HepG2 (cell line): ENCODE results near the gene OPA3. TPM values are rescaled to one million over a fixed set of nuclear protein-coding genes. Genes with fewer than 3 reads are reported as not detected.

Experiments used
- DNMT3B ChIP-seq: conservative IDR thresholded peaks from 2 replicates; pipeline ENCODE4 v1.6.1; 2016; ENCODE audit warnings: missing biosample characterization, control low read depth
- GABPA ChIP-seq, 2 experiments: IDR thresholded peaks; 2 replicates each; pipeline ENCODE4 v1.6.1; 2011 to 2016; ENCODE audit warnings: low read depth in 2 of 2, low read length in 1 of 2, missing biosample characterization in 1 of 2, missing genetic modification characterization in 1 of 2
- MATR3 ChIP-seq: sonication (generic); formaldehyde crosslinking; IDR thresholded peaks from 2 replicates; pipeline ENCODE4 v1.4.0; 2020; ENCODE audit warnings: missing genetic modification reagents
- MBNL3 ChIP-seq: fragments of 250-450 bp; sonication (Bioruptor Pico); conservative IDR thresholded peaks from 2 replicates; pipeline ENCODE4 v1.8.0; 2022; ENCODE audit warnings: mild to moderate bottlenecking, inconsistent platforms
- REPIN1 ChIP-seq: sonication (generic); formaldehyde crosslinking; IDR thresholded peaks from 2 replicates; pipeline ENCODE4 v1.8.0; 2022; ENCODE audit warnings: missing genetic modification reagents, low read depth, mild to moderate bottlenecking, borderline replicate concordance
- SMAD3 ChIP-seq: sonication (generic); formaldehyde crosslinking; IDR thresholded peaks from 2 replicates; pipeline ENCODE4 v1.4.0; 2020; ENCODE audit warnings: missing genetic modification reagents
- XBP1 ChIP-seq: sonication (generic); formaldehyde crosslinking; IDR thresholded peaks from 2 replicates; pipeline ENCODE4 v1.5.0; 2020; ENCODE audit warnings: missing genetic modification reagents
- ZBTB21 ChIP-seq: sonication (generic); formaldehyde crosslinking; IDR thresholded peaks from 2 replicates; pipeline ENCODE4 v1.4.0; 2020; ENCODE audit warnings: missing genetic modification reagents
- ZBTB7B ChIP-seq: sonication (generic); formaldehyde crosslinking; IDR thresholded peaks from 2 replicates; pipeline ENCODE4 v1.4.0; 2020; ENCODE audit warnings: missing genetic modification reagents
- ZNF777 ChIP-seq: sonication (generic); formaldehyde crosslinking; IDR thresholded peaks from 2 replicates; pipeline ENCODE4 v1.4.0; 2020; ENCODE audit warnings: missing genetic modification reagents
- polyA plus RNA-seq, 8 experiments: library from polyadenylated mRNA; depleted of rRNA in 3 of 8; stranded (reverse) in 7 of 8; unstranded in 1 of 8; fragments of >200 nt; fragmentation: Illumina TruSeq in 4 of 8; extraction: Trizol in 4 of 8; gene quantifications; 2 replicates each; pipeline versions ENCODE4 v1.2.1 to v1.2.3, GENCODE V29; 2011 to 2016; ENCODE audit warnings: low read depth in 4 of 8, missing spikeins in 1 of 8, mixed read lengths in 1 of 8; ENCODE audit not compliant: insufficient read depth in 1 of 8
- total RNA-seq, 5 experiments: library from RNA; depleted of rRNA; stranded (reverse); fragments of >200 nt; fragmentation: Illumina TruSeq; extraction: Trizol; gene quantifications; 2 replicates each; pipeline ENCODE4 v1.2.3, GENCODE V29; 2016; ENCODE audit warnings: low read depth in 1 of 5
- TF ChIP-seq, protein P1 (sequence below): sonication (generic); formaldehyde crosslinking; IDR thresholded peaks from 2 replicates; pipeline ENCODE4 v1.5.0; 2020; ENCODE audit warnings: mild to moderate bottlenecking, missing genetic modification reagents
- TF ChIP-seq, protein P2 (sequence below): sonication (generic); formaldehyde crosslinking; conservative IDR thresholded peaks from 2 replicates; pipeline ENCODE4 v1.4.0; 2020; ENCODE audit warnings: missing genetic modification reagents
- TF ChIP-seq, protein P3 (sequence below): sonication (generic); formaldehyde crosslinking; IDR thresholded peaks from 2 replicates; pipeline ENCODE4; 2020; ENCODE audit warnings: missing genetic modification reagents, mild to moderate bottlenecking, borderline replicate concordance
- TF ChIP-seq, protein P4 (sequence below): sonication (generic); formaldehyde crosslinking; IDR thresholded peaks from 2 replicates; pipeline ENCODE4 v1.4.0; 2020; ENCODE audit warnings: missing genetic modification reagents
- TF ChIP-seq, protein P5 (sequence below): sonication (generic); formaldehyde crosslinking; IDR thresholded peaks from 2 replicates; pipeline ENCODE4 v1.4.0; 2020; ENCODE audit warnings: missing genetic modification reagents, low read depth, mild to moderate bottlenecking, borderline replicate concordance

Gene OPA3
- total and polyA plus RNA-seq, 2 of the 13 experiments (the other 11 are each of a cell fraction or from before 2014, with no cell fraction given), result 8.3 to 17.7 TPM

DNA sequence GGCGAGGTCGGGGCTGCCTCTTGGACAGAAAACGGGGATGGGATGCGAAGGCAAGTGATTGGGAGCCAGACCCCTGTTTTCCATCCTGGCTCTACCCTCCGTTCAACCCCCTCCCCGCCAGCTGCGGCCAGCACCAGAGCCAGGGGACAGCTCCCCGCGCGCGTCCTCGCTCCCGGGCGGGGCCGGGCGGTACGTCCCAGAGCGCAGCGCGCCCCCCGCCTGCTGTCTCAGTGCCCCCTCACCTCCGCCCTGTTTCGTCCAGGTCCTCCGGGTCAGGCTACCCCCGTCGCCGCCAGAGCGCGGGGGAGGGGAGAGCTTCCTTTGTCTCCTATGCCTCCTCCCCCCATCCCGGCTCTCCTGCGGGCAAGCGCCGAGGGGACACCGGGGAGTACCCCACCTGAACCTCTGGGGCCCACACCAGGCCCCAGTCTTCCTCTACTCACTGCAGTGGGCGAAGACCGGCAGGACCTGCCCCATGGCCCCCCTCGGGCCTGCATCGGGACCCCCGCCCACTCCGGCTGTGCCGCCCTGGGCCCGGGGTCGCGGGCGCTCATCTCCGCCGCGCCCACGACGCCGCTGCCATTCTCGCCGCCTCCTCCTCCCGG is 88.2 kb downstream of the OPA3 start (continued):
- TF ChIP-seq SMAD3 (CRISPR knock-in tag) (0 out of 2 replicates have a peak, but pooled peaks have one; percentile 33), ZNF777 (CRISPR knock-in tag) (0 out of 2 replicates have a peak, but pooled peaks have one; percentile 24), ZBTB7B (CRISPR knock-in tag) (peak; percentile 33; the same call in 1 of the 2 replicates), ZBTB21 (CRISPR knock-in tag) (no peak), REPIN1 (CRISPR knock-in tag) (peak; percentile 25; the same call in 1 of the 2 replicates), XBP1 (no peak), MATR3 (CRISPR knock-in tag) (no peak), GABPA (IDR thresholded peaks at IDR 0.05; ENCODE audit: low read depth, low read length) (no peak), GABPA (CRISPR knock-in tag; IDR thresholded peaks at IDR 0.05; ENCODE audit: low read depth) (no peak), MBNL3 (CRISPR knock-in tag) (no peak), DNMT3B (CRISPR knock-in tag) (peak; percentile 66; the same call in 1 of the 2 replicates)
- TF ChIP-seq, protein P1, sequence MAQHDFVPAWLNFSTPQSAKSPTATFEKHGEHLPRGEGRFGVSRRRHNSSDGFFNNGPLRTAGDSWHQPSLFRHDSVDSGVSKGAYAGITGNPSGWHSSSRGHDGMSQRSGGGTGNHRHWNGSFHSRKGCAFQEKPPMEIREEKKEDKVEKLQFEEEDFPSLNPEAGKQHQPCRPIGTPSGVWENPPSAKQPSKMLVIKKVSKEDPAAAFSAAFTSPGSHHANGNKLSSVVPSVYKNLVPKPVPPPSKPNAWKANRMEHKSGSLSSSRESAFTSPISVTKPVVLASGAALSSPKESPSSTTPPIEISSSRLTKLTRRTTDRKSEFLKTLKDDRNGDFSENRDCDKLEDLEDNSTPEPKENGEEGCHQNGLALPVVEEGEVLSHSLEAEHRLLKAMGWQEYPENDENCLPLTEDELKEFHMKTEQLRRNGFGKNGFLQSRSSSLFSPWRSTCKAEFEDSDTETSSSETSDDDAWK (CRISPR knock-in tag), result no peak
- TF ChIP-seq, protein P2, sequence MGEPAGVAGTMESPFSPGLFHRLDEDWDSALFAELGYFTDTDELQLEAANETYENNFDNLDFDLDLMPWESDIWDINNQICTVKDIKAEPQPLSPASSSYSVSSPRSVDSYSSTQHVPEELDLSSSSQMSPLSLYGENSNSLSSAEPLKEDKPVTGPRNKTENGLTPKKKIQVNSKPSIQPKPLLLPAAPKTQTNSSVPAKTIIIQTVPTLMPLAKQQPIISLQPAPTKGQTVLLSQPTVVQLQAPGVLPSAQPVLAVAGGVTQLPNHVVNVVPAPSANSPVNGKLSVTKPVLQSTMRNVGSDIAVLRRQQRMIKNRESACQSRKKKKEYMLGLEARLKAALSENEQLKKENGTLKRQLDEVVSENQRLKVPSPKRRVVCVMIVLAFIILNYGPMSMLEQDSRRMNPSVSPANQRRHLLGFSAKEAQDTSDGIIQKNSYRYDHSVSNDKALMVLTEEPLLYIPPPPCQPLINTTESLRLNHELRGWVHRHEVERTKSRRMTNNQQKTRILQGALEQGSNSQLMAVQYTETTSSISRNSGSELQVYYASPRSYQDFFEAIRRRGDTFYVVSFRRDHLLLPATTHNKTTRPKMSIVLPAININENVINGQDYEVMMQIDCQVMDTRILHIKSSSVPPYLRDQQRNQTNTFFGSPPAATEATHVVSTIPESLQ (CRISPR knock-in tag), result 0 out of 2 replicates have a peak, but pooled peaks have one; percentile 74
- TF ChIP-seq, protein P3, sequence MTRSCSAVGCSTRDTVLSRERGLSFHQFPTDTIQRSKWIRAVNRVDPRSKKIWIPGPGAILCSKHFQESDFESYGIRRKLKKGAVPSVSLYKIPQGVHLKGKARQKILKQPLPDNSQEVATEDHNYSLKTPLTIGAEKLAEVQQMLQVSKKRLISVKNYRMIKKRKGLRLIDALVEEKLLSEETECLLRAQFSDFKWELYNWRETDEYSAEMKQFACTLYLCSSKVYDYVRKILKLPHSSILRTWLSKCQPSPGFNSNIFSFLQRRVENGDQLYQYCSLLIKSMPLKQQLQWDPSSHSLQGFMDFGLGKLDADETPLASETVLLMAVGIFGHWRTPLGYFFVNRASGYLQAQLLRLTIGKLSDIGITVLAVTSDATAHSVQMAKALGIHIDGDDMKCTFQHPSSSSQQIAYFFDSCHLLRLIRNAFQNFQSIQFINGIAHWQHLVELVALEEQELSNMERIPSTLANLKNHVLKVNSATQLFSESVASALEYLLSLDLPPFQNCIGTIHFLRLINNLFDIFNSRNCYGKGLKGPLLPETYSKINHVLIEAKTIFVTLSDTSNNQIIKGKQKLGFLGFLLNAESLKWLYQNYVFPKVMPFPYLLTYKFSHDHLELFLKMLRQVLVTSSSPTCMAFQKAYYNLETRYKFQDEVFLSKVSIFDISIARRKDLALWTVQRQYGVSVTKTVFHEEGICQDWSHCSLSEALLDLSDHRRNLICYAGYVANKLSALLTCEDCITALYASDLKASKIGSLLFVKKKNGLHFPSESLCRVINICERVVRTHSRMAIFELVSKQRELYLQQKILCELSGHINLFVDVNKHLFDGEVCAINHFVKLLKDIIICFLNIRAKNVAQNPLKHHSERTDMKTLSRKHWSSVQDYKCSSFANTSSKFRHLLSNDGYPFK (CRISPR knock-in tag), result peak; percentile 46; the same call in 1 of the 2 replicates
- TF ChIP-seq, protein P4, sequence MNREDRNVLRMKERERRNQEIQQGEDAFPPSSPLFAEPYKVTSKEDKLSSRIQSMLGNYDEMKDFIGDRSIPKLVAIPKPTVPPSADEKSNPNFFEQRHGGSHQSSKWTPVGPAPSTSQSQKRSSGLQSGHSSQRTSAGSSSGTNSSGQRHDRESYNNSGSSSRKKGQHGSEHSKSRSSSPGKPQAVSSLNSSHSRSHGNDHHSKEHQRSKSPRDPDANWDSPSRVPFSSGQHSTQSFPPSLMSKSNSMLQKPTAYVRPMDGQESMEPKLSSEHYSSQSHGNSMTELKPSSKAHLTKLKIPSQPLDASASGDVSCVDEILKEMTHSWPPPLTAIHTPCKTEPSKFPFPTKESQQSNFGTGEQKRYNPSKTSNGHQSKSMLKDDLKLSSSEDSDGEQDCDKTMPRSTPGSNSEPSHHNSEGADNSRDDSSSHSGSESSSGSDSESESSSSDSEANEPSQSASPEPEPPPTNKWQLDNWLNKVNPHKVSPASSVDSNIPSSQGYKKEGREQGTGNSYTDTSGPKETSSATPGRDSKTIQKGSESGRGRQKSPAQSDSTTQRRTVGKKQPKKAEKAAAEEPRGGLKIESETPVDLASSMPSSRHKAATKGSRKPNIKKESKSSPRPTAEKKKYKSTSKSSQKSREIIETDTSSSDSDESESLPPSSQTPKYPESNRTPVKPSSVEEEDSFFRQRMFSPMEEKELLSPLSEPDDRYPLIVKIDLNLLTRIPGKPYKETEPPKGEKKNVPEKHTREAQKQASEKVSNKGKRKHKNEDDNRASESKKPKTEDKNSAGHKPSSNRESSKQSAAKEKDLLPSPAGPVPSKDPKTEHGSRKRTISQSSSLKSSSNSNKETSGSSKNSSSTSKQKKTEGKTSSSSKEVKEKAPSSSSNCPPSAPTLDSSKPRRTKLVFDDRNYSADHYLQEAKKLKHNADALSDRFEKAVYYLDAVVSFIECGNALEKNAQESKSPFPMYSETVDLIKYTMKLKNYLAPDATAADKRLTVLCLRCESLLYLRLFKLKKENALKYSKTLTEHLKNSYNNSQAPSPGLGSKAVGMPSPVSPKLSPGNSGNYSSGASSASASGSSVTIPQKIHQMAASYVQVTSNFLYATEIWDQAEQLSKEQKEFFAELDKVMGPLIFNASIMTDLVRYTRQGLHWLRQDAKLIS, result no peak
- TF ChIP-seq, protein P5, sequence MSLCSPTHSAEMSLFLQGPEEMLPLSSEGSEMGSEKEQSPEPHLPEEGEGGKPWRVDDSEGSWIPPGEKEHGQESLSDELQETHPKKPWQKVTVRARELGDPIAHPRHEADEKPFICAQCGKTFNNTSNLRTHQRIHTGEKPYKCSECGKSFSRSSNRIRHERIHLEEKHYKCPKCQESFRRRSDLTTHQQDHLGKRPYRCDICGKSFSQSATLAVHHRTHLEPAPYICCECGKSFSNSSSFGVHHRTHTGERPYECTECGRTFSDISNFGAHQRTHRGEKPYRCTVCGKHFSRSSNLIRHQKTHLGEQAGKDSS, result peak; percentile 72; the same call in 1 of the 2 replicates
